Measurements from ENCODE around the gene ISLR.

DNA sequence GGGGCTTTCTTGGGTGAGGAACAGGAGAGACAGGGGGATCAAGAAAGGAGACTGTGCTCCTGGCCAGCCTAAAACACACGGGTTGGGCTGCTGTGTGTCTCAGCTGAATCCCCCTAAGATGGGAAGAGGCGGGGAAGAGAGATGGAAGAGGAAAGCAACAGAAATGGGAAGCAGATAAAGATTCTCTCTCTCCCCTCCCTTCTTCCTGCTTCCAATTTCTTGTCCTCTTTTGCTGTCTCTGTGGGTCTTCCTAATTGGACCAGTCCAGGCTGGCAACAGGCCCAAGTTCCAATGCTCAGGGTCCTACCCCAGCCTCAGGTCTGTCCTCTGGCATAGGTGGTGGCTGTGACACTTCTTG is 36.0 kb upstream of the ISLR start:
- no peak for TF ChIP-seq NR2F2 (IDR thresholded peaks at IDR 0.05)
- TF ChIP-seq, protein P1, sequence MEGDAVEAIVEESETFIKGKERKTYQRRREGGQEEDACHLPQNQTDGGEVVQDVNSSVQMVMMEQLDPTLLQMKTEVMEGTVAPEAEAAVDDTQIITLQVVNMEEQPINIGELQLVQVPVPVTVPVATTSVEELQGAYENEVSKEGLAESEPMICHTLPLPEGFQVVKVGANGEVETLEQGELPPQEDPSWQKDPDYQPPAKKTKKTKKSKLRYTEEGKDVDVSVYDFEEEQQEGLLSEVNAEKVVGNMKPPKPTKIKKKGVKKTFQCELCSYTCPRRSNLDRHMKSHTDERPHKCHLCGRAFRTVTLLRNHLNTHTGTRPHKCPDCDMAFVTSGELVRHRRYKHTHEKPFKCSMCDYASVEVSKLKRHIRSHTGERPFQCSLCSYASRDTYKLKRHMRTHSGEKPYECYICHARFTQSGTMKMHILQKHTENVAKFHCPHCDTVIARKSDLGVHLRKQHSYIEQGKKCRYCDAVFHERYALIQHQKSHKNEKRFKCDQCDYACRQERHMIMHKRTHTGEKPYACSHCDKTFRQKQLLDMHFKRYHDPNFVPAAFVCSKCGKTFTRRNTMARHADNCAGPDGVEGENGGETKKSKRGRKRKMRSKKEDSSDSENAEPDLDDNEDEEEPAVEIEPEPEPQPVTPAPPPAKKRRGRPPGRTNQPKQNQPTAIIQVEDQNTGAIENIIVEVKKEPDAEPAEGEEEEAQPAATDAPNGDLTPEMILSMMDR (IDR thresholded peaks at IDR 0.05; ENCODE audit: low read depth, low read length, missing input control): no peak
- no peak for TF ChIP-seq JUND (IDR thresholded peaks at IDR 0.05)
- TF ChIP-seq TAF1 (conservative IDR thresholded peaks at IDR 0.05): no peak
- no peak for TF ChIP-seq YY1 (IDR thresholded peaks at IDR 0.05)
- TF ChIP-seq REST (IDR thresholded peaks at IDR 0.05): no peak
- no peak for TF ChIP-seq HNF4G (IDR thresholded peaks at IDR 0.05)
- TF ChIP-seq RAD21 (IDR thresholded peaks at IDR 0.05): no peak
- no peak for TF ChIP-seq HNF4A (conservative IDR thresholded peaks at IDR 0.05)
- no peak for TF ChIP-seq EGR1 (IDR thresholded peaks at IDR 0.05; ENCODE audit: low read depth in 2 of 2)
